RWPE2 (cell line): ENCODE data around the gene HES3.

ENCODE experiments used
- ATAC-seq: fragments of 200-7000 bp; cut with Tn5 transposase; 3 replicates; pipeline ENCODE4 v1.9.1; 2021; ENCODE audit warnings: low read depth
- DNase-seq: peaks from one replicate; pipeline ENCODE4 v3.0.0-alpha.2; 2020; ENCODE audit warnings: low spot score
- H3K27ac ChIP-seq: fragments of 450-650 bp; 2 replicates; pipeline ENCODE4 v1.5.1; 2017; ENCODE audit warnings: mild to moderate bottlenecking; ENCODE audit not compliant: poor library complexity, severe bottlenecking
- H3K27me3 ChIP-seq: fragments of 250-450 bp; sonication (Bioruptor Pico); 2 replicates; pipeline ENCODE4 v1.5.1; 2021; ENCODE audit warnings: mild to moderate bottlenecking, moderate library complexity; ENCODE audit not compliant: insufficient read depth, poor library complexity, severe bottlenecking
- H3K36me3 ChIP-seq: fragments of 250-450 bp; sonication (Bioruptor Pico); 2 replicates; pipeline ENCODE4 v1.5.1; 2020; ENCODE audit warnings: low read depth, mild to moderate bottlenecking, moderate library complexity
- H3K4me1 ChIP-seq: fragments of 250-450 bp; sonication (Bioruptor Pico); 2 replicates; pipeline ENCODE4 v1.5.1; 2021; ENCODE audit warnings: mild to moderate bottlenecking, moderate library complexity; ENCODE audit not compliant: insufficient read depth, poor library complexity, severe bottlenecking
- H3K4me3 ChIP-seq: fragments of 250-450 bp; sonication (Bioruptor Pico); 2 replicates; pipeline ENCODE4 v1.5.1; 2021; ENCODE audit warnings: mild to moderate bottlenecking, moderate library complexity; ENCODE audit not compliant: severe bottlenecking
- H3K9me3 ChIP-seq: fragments of 250-450 bp; sonication (Bioruptor Pico); 2 replicates; pipeline ENCODE4 v1.5.1; 2021; ENCODE audit warnings: mild to moderate bottlenecking, moderate library complexity; ENCODE audit not compliant: severe bottlenecking
- CTCF ChIP-seq: fragments of 450-650 bp; IDR thresholded peaks from one replicate; pipeline ENCODE4 v1.5.1; 2017; ENCODE audit warnings: mild to moderate bottlenecking, moderate library complexity; ENCODE audit not compliant: poor library complexity, severe bottlenecking

The HES3 gene

GRCh38 chr1:6262555-6263420 is 18.8 kb downstream of the HES3 start:
- no peak for TF ChIP-seq CTCF
- H3K4me1 ChIP-seq: peaks cover 13% of the 10 kb centered on the region
- no peak for ATAC-seq
- H3K27ac ChIP-seq: no peak overlapping the region
- no peaks in the 10 kb centered on the region for H3K27me3 ChIP-seq
- DNase-seq: no peak
- no peak overlapping the region for H3K4me3 ChIP-seq
- H3K9me3 ChIP-seq: no peaks in the 10 kb centered on the region
- 0 out of 2 replicates have a peak, but pooled peaks cover 3% of the 10 kb centered on the region for H3K36me3 ChIP-seq

GRCh38 chr1:6263716-6264115 is 19.7 kb downstream of the HES3 start:
- Histone ChIP-seq H3K4me3 (no peak overlapping the region), H3K4me1 (peaks cover 17% of the 10 kb centered on the region), H3K27me3 (no peaks in the 10 kb centered on the region), H3K27ac (no peak overlapping the region), H3K9me3 (no peaks in the 10 kb centered on the region), H3K36me3 (0 out of 2 replicates have a peak, but pooled peaks cover 3% of the 10 kb centered on the region)
- ATAC-seq (no peak), DNase-seq (no peak)
- TF ChIP-seq CTCF: no peak

- H3K4me3 ChIP-seq: no peak overlapping the region
Observed at GRCh38 chr1:6265151-6265550, 21.2 kb downstream of the HES3 start.

DNA sequence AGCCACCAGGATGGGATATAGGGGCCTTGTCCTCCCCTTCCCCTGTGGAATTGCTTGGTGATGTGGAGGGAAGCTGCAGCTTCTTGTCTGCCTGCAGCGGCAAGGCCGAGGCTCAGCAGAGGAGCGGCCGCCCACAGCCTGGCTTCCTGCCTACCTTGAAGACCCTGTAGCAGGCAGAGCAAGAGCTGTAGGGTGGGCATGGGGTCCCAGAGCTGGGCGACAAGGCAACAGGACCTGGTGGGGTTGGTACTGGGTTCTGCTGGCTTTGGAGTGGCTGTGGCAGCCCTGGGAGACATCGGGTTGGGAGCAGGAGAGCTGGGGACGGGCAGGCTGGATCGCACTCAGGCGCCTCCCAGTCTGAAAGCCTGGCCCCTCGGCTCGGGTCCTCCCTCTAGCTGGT is 22.7 kb downstream of the HES3 start:
- Histone ChIP-seq H3K4me1 (peaks cover 14% of the 10 kb centered on the region), H3K4me3 (no peak overlapping the region), H3K27me3 (no peaks in the 10 kb centered on the region), H3K9me3 (no peaks in the 10 kb centered on the region), H3K36me3 (0 out of 2 replicates have a peak, but pooled peaks cover 3% of the 10 kb centered on the region), H3K27ac (peak overlapping the region; percentile 46)
- TF ChIP-seq CTCF: no peak
- DNase-seq: no peak
- ATAC-seq: no peak

More at GRCh38 chr1:6265151-6265550, 21.2 kb downstream of the HES3 start:
- H3K27ac ChIP-seq: no peak overlapping the region
- H3K4me1 ChIP-seq: peaks cover 14% of the 10 kb centered on the region
- ATAC-seq (no peak), DNase-seq (no peak)
- 0 out of 2 replicates have a peak, but pooled peaks cover 3% of the 10 kb centered on the region for H3K36me3 ChIP-seq
- H3K9me3 ChIP-seq: no peaks in the 10 kb centered on the region
- H3K27me3 ChIP-seq: no peaks in the 10 kb centered on the region
- no peak for TF ChIP-seq CTCF

- DNase-seq (no peak), ATAC-seq (peak; percentile 70)
- Histone ChIP-seq H3K27me3 (no peaks in the 10 kb centered on the region), H3K4me3 (no peak overlapping the region), H3K27ac (peak overlapping the region; percentile 46), H3K36me3 (peaks cover 5% of the 10 kb centered on the region; the same call in 1 of the 2 replicates), H3K9me3 (no peaks in the 10 kb centered on the region), H3K4me1 (peaks cover 14% of the 10 kb centered on the region)
- TF ChIP-seq CTCF: no peak
Observed at GRCh38 chr1:6267686-6268322, 23.8 kb downstream of the HES3 start.
